GM11168 (cell line): ENCODE results near the gene HSPB7.

Experiments
- in situ Hi-C: fragments of 300-500 bp; cut with MboI; formaldehyde crosslinking; loops from one replicate; pipeline ENCODE4 v1.12.0; 2022; ENCODE audit warnings: low sequenced_read_pairs; ENCODE audit not compliant: unreplicated experiment

Gene HSPB7

GRCh38 chr1:15966081-15966955, 51.5 kb downstream of the HSPB7 start:
- in situ Hi-C loops = no loop called here

- in situ Hi-C loops = no loop called here
Observed at GRCh38 chr1:15965228-15965767, 52.5 kb downstream of the HSPB7 start.
